GOT3 (cell line): ENCODE measurements around the gene SYMPK.
A peak's percentile ranks its signal among the peaks of the same experiment; 100 is the strongest.
"Not testable (repeated sequence)": the region's sequence is repeated elsewhere in the genome, so short reads cannot be mapped to it uniquely, and the experiment has no call there.

ENCODE experiments used
- DNase-seq: peaks from one replicate; lab custom pipeline; 2025; ENCODE audit warnings: mixed read lengths; lab: John Stamatoyannopoulos, UW

The SYMPK gene

GRCh38 chr19:45804140-45804958, 58.6 kb downstream of the SYMPK start:
- DNase-seq: no peak

GRCh38 chr19:45801603-45802175, 61.3 kb downstream of the SYMPK start:
- no peak for DNase-seq

GRCh38 chr19:45800070-45800553, 62.8 kb downstream of the SYMPK start:
- no peak for DNase-seq

- not testable (repeated sequence) for DNase-seq
Observed at GRCh38 chr19:45799541-45799940, 63.4 kb downstream of the SYMPK start.

GRCh38 chr19:45798995-45799517, 63.9 kb downstream of the SYMPK start:
- DNase-seq: peak; percentile 28

- DNase-seq: no peak
Observed at GRCh38 chr19:45794627-45795026, 68.3 kb downstream of the SYMPK start.

- DNase-seq: no peak
Observed at GRCh38 chr19:45793876-45794275, 69.1 kb downstream of the SYMPK start.

GRCh38 chr19:45793178-45793564, 69.8 kb downstream of the SYMPK start:
- DNase-seq: no peak

GRCh38 chr19:45792470-45793177, 70.3 kb downstream of the SYMPK start, which contains the start of gene DMWD:
DMWD (minus strand) TSS chr19:45792845; CDS start chr19:45792756, 89 bp downstream.
- peak; percentile 96 for DNase-seq

- no peak for DNase-seq
Observed at GRCh38 chr19:45791744-45792469, 71.0 kb downstream of the SYMPK start.

- DNase-seq: no peak
Observed at GRCh38 chr19:45790942-45791341, 72.0 kb downstream of the SYMPK start.

GRCh38 chr19:45789035-45789786, 73.7 kb downstream of the SYMPK start:
- no peak for DNase-seq

GRCh38 chr19:45786533-45786894, 76.4 kb downstream of the SYMPK start:
- no peak for DNase-seq

GRCh38 chr19:45785781-45786532, 77.0 kb downstream of the SYMPK start:
- no peak for DNase-seq

GRCh38 chr19:45785097-45785496, 77.8 kb downstream of the SYMPK start:
- no peak for DNase-seq

GRCh38 chr19:45784096-45784495, 78.9 kb downstream of the SYMPK start:
- no peak for DNase-seq

GRCh38 chr19:45782820-45783785, 79.8 kb downstream of the SYMPK start:
- peak; percentile 13 for DNase-seq

- DNase-seq: no peak
Observed at GRCh38 chr19:45782162-45782691, 80.7 kb downstream of the SYMPK start, which contains the start of gene DMPK. DMPK (minus strand) TSS chr19:45782490; CDS start chr19:45782352, 138 bp downstream.
